ENCODE data around the gene ZYG11B.
"Not testable (repeated sequence)": the region's sequence is repeated elsewhere in the genome, so short reads cannot be mapped to it uniquely, and the experiment has no call there.

Gene ZYG11B

GRCh38 chr1:52707927-52708655, 18.2 kb upstream of the ZYG11B start:
- no peak for DNase-seq

GRCh38 chr1:52709016-52709415, 17.2 kb upstream of the ZYG11B start:
- no peak for DNase-seq

GRCh38 chr1:52713590-52713989, 12.7 kb upstream of the ZYG11B start:
- no peak for DNase-seq

GRCh38 chr1:52715296-52715695, 11.0 kb upstream of the ZYG11B start:
- DNase-seq = not testable (repeated sequence)

GRCh38 chr1:52723260-52723659, 3.0 kb upstream of the ZYG11B start:
- no peak for DNase-seq

- DNase-seq = no peak
Observed at GRCh38 chr1:52725903-52726264, 369 bp upstream of the ZYG11B start.

GRCh38 chr1:52727114-52727586, 897 bp downstream of the ZYG11B start:
- no peak for DNase-seq

- no peak for DNase-seq
Observed at GRCh38 chr1:52727956-52728656, 1.9 kb downstream of the ZYG11B start.

- DNase-seq = no peak
Observed at GRCh38 chr1:52733368-52733767, 7.1 kb downstream of the ZYG11B start.

GRCh38 chr1:52735371-52735770, 9.1 kb downstream of the ZYG11B start:
- not testable (repeated sequence) for DNase-seq

- DNase-seq = no peak
Observed at GRCh38 chr1:52738148-52738547, 11.9 kb downstream of the ZYG11B start.

- no peak for DNase-seq
Observed at GRCh38 chr1:52738893-52739292, 12.6 kb downstream of the ZYG11B start.

GRCh38 chr1:52739699-52740467, 13.6 kb downstream of the ZYG11B start:
- no peak for DNase-seq

- DNase-seq = no peak
Observed at GRCh38 chr1:52741259-52741658, 15.0 kb downstream of the ZYG11B start.

- no peak for DNase-seq
Observed at GRCh38 chr1:52746189-52746588, 19.9 kb downstream of the ZYG11B start.

GRCh38 chr1:52747450-52747849, 21.2 kb downstream of the ZYG11B start:
- DNase-seq = no peak

GRCh38 chr1:52748119-52748518, 21.9 kb downstream of the ZYG11B start:
- DNase-seq = no peak

- not testable (repeated sequence) for DNase-seq
Observed at GRCh38 chr1:52749496-52749895, 23.2 kb downstream of the ZYG11B start.

- DNase-seq = not testable (repeated sequence)
Observed at GRCh38 chr1:52750139-52750538, 23.9 kb downstream of the ZYG11B start.

- no peak for DNase-seq
Observed at GRCh38 chr1:52751589-52752483, 25.6 kb downstream of the ZYG11B start.

- DNase-seq = no peak
Observed at GRCh38 chr1:52752484-52752826, 26.2 kb downstream of the ZYG11B start.

GRCh38 chr1:52753169-52753568, 26.9 kb downstream of the ZYG11B start:
- DNase-seq = no peak

- DNase-seq = no peak
Observed at GRCh38 chr1:52756020-52756419, 29.8 kb downstream of the ZYG11B start.
